K562 (cell line): ENCODE measurements around the gene CDKN2AIPNL. TPM values are rescaled to one million over a fixed set of nuclear protein-coding genes. Genes with fewer than 3 reads are reported as not detected.
A peak's percentile ranks its signal among the peaks of the same experiment; 100 is the strongest.

Source experiments
- CCNT2 ChIP-seq: IDR thresholded peaks from 2 replicates; pipeline ENCODE4 v1.6.1; 2011; ENCODE audit warnings: borderline replicate concordance, low read depth, mild to moderate bottlenecking, moderate library complexity, mixed read lengths, low read length; ENCODE audit not compliant: insufficient read length; ENCODE audit errors: extremely low read depth
- CEBPG ChIP-seq, 3 experiments: fragments of 200-800 bp in 1 of 3; sonication (Bioruptor generic) in 1 of 3; sonication (generic) in 1 of 3; formaldehyde crosslinking in 1 of 3; IDR thresholded peaks in 2 of 3; conservative IDR thresholded peaks in 1 of 3; 2 replicates each; pipeline versions ENCODE4 v1.6.1 to v1.8.0; 2016 to 2022; ENCODE audit warnings: missing compliant biosample characterization in 2 of 3, missing genetic modification characterization in 2 of 3, mild to moderate bottlenecking in 1 of 3, missing genetic modification reagents in 1 of 3
- DACH1 ChIP-seq: fragments of 450-650 bp; IDR thresholded peaks from 2 replicates; pipeline ENCODE4 v1.6.1; 2018; ENCODE audit not compliant: partially characterized antibody
- EZH2 ChIP-seq: IDR thresholded peaks from 2 replicates; pipeline ENCODE4 v1.6.1; 2012; ENCODE audit warnings: low read depth, mild to moderate bottlenecking, inconsistent platforms, low read length, borderline replicate concordance
- FOXA3 ChIP-seq, 2 experiments: fragments of 450-650 bp in 1 of 2; sonication (generic) in 1 of 2; formaldehyde crosslinking; IDR thresholded peaks in 1 of 2; conservative IDR thresholded peaks in 1 of 2; 2 replicates each; pipeline versions ENCODE4 v1.4.0 to v1.8.0; 2020 to 2022; ENCODE audit warnings: mild to moderate bottlenecking in 2 of 2, missing genetic modification reagents in 1 of 2
- GABPB1 ChIP-seq: sonication (generic); formaldehyde crosslinking; IDR thresholded peaks from 2 replicates; pipeline ENCODE4 v1.8.0; 2022; ENCODE audit warnings: mild to moderate bottlenecking, missing genetic modification reagents
- HLTF ChIP-seq: fragments of 450-650 bp; IDR thresholded peaks from 2 replicates; pipeline ENCODE4 v1.6.1; 2016
- HNRNPK ChIP-seq: fragments of 200-400 bp; formaldehyde crosslinking; IDR thresholded peaks from one replicate; pipeline ENCODE4 v1.6.1; 2018; ENCODE audit warnings: mild to moderate bottlenecking, low read depth, low read length; ENCODE audit not compliant: poor library complexity, severe bottlenecking
- MED1 ChIP-seq: sonication (generic); formaldehyde crosslinking; IDR thresholded peaks from 2 replicates; pipeline ENCODE4 v1.8.1; 2023; ENCODE audit warnings: missing genetic modification reagents, borderline replicate concordance
- MEF2D ChIP-seq: conservative IDR thresholded peaks from 2 replicates; pipeline ENCODE4 v1.6.1; 2016; ENCODE audit warnings: low read depth, missing genetic modification characterization, missing compliant biosample characterization
- MITF ChIP-seq: IDR thresholded peaks from 2 replicates; pipeline ENCODE4 v1.6.1; 2014; ENCODE audit warnings: antibody characterized with exemption
- MTF1 ChIP-seq: fragments of 250-450 bp; sonication (Bioruptor Pico); IDR thresholded peaks from 2 replicates; pipeline ENCODE4 v1.9.0; 2021; ENCODE audit warnings: moderate library complexity, mild to moderate bottlenecking, inconsistent platforms, borderline replicate concordance
- PHF20 ChIP-seq: fragments of 450-650 bp; IDR thresholded peaks from 2 replicates; pipeline ENCODE4 v1.6.1; 2018; ENCODE audit not compliant: partially characterized antibody
- POU5F1 ChIP-seq: fragments of 150-350 bp; IDR thresholded peaks from 2 replicates; pipeline ENCODE4 v1.6.1; 2014; ENCODE audit warnings: borderline replicate concordance, low read length, low read depth, mild to moderate bottlenecking; ENCODE audit not compliant: partially characterized antibody
- SMAD1 ChIP-seq: fragments of 150-350 bp; IDR thresholded peaks from 2 replicates; pipeline ENCODE4 v1.6.1; 2014; ENCODE audit warnings: low read length, low read depth; ENCODE audit not compliant: partially characterized antibody
- SMARCA4 ChIP-seq: fragments of 450-650 bp; IDR thresholded peaks from 2 replicates; pipeline ENCODE4 v1.6.1; 2016
- SNIP1 ChIP-seq: fragments of 450-650 bp; IDR thresholded peaks from 2 replicates; pipeline ENCODE4 v1.7.1; 2017; ENCODE audit warnings: low read depth, mild to moderate bottlenecking
- TRIM28 ChIP-seq: fragments of 450-650 bp; IDR thresholded peaks from 2 replicates; pipeline ENCODE4 v1.6.1; 2017
- ZNF175 ChIP-seq: fragments of 200-800 bp; sonication (Bioruptor generic); IDR thresholded peaks from 2 replicates; pipeline ENCODE4 v1.6.1; 2016; ENCODE audit warnings: low read depth, mild to moderate bottlenecking, missing genetic modification characterization, missing compliant biosample characterization
- ZNF274 ChIP-seq: IDR thresholded peaks from 2 replicates; pipeline ENCODE4 v1.6.1; 2011; ENCODE audit warnings: low read depth, mild to moderate bottlenecking, low read length, moderate library complexity, borderline replicate concordance
- polyA plus RNA-seq, 8 experiments: library from polyadenylated mRNA; depleted of rRNA in 4 of 8; stranded (reverse) in 5 of 8; unstranded in 3 of 8; fragments of >200 nt; fragmentation: Nextera tagmentation in 2 of 8; fragmentation: Illumina TruSeq in 1 of 8; extraction: Ambion mirVana in 2 of 8; extraction: Trizol in 1 of 8; gene quantifications; 2 replicates each; pipeline versions ENCODE4 v1.2.1 to v1.2.3, GENCODE V29; 2011 to 2014; ENCODE audit warnings: inconsistent platforms in 1 of 8, missing spikeins in 1 of 8
- total RNA-seq, 7 experiments: library from RNA; depleted of rRNA in 6 of 7; stranded (reverse); fragments of >200 nt in 6 of 7; fragmentation: Illumina TruSeq in 2 of 7; extraction: Trizol in 2 of 7; gene quantifications; 2 replicates each; pipeline versions ENCODE4 v1.2.1 to v1.2.3, GENCODE V29; 2011 to 2021; ENCODE audit warnings: low replicate concordance in 1 of 7
- TF ChIP-seq, protein P1 (sequence below): sonication (generic); formaldehyde crosslinking; IDR thresholded peaks from 2 replicates; pipeline ENCODE4 v1.8.1; 2023; ENCODE audit warnings: missing genetic modification reagents, mild to moderate bottlenecking, borderline replicate concordance

The CDKN2AIPNL gene
- total and polyA plus RNA-seq, 9 of the 15 experiments (the other 6 are each of a cell fraction or from before 2014, with no cell fraction given) = 19.9 to 46.9 (median 42.2) TPM

- TF ChIP-seq CEBPG (CRISPR knock-in tag; IDR thresholded peaks at IDR 0.05) = peak; percentile 85
- peak; percentile 90 to 92 for TF ChIP-seq CEBPG (tag; conservative IDR thresholded peaks at IDR 0.05 in 1 of 2, IDR thresholded peaks at IDR 0.05 in 1 of 2)
- TF ChIP-seq TRIM28 = peak; percentile 62; the same call in 1 of the 2 replicates
- TF ChIP-seq MEF2D = peak; percentile 64; the same call in 1 of the 2 replicates
- peak; percentile 34; the same call in 1 of the 2 replicates for TF ChIP-seq ZNF175 (CRISPR knock-in tag)
- TF ChIP-seq EZH2 = no peak
- TF ChIP-seq CCNT2 = peak; percentile 56
- TF ChIP-seq GABPB1 (CRISPR knock-in tag) = peak; percentile 83
- no peak for TF ChIP-seq SNIP1
- no peak for TF ChIP-seq MED1 (CRISPR knock-in tag)
- TF ChIP-seq MITF = peak; percentile 96
- 0 out of 2 replicates have a peak, but pooled peaks have one; percentile 25 for TF ChIP-seq SMARCA4
- TF ChIP-seq POU5F1 = no peak
- no peak for TF ChIP-seq ZNF274
- TF ChIP-seq HNRNPK = no peak
- TF ChIP-seq MTF1 = no peak
- peak; percentile 78 for TF ChIP-seq PHF20
- peak; percentile 75 to 92 for TF ChIP-seq FOXA3 (CRISPR knock-in tag; conservative IDR thresholded peaks at IDR 0.05 in 1 of 2, IDR thresholded peaks at IDR 0.05 in 1 of 2)
- TF ChIP-seq, protein P1, sequence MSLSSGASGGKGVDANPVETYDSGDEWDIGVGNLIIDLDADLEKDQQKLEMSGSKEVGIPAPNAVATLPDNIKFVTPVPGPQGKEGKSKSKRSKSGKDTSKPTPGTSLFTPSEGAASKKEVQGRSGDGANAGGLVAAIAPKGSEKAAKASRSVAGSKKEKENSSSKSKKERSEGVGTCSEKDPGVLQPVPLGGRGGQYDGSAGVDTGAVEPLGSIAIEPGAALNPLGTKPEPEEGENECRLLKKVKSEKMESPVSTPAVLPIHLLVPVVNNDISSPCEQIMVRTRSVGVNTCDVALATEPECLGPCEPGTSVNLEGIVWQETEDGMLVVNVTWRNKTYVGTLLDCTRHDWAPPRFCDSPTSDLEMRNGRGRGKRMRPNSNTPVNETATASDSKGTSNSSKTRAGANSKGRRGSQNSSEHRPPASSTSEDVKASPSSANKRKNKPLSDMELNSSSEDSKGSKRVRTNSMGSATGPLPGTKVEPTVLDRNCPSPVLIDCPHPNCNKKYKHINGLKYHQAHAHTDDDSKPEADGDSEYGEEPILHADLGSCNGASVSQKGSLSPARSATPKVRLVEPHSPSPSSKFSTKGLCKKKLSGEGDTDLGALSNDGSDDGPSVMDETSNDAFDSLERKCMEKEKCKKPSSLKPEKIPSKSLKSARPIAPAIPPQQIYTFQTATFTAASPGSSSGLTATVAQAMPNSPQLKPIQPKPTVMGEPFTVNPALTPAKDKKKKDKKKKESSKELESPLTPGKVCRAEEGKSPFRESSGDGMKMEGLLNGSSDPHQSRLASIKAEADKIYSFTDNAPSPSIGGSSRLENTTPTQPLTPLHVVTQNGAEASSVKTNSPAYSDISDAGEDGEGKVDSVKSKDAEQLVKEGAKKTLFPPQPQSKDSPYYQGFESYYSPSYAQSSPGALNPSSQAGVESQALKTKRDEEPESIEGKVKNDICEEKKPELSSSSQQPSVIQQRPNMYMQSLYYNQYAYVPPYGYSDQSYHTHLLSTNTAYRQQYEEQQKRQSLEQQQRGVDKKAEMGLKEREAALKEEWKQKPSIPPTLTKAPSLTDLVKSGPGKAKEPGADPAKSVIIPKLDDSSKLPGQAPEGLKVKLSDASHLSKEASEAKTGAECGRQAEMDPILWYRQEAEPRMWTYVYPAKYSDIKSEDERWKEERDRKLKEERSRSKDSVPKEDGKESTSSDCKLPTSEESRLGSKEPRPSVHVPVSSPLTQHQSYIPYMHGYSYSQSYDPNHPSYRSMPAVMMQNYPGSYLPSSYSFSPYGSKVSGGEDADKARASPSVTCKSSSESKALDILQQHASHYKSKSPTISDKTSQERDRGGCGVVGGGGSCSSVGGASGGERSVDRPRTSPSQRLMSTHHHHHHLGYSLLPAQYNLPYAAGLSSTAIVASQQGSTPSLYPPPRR (CRISPR knock-in tag) = no peak
- 0 out of 2 replicates have a peak, but pooled peaks have one; percentile 45 for TF ChIP-seq HLTF
- TF ChIP-seq SMAD1 = peak; percentile 75
- TF ChIP-seq DACH1 = peak; percentile 34
Measured at GRCh38 chr5:134370871-134371833, 40.5 kb downstream of the CDKN2AIPNL start, which contains the start of gene UBE2B (continued).
